Panc1 (cell line): Measurements from ENCODE around the gene CNGA3. TPM values are rescaled to one million over a fixed set of nuclear protein-coding genes. Genes with fewer than 3 reads are reported as not detected.

Experiments used
- ATAC-seq: fragments of 200-7000 bp; cut with Tn5 transposase; 2 replicates; pipeline ENCODE4 v1.9.1; 2020; ENCODE audit warnings: mild to moderate bottlenecking, moderate library complexity
- BruUV-seq: library from RNA; stranded (reverse); fragments of 400-500 nt; replicated peaks from 2 replicates; lab custom pipeline; 2021; lab: Mats Ljungman, UMichigan
- CTCF ChIA-PET: fragments of 300-600 bp; sonication (Branson Sonifier 250); formaldehyde crosslinking; loops from one replicate; lab custom pipeline; 2022; ENCODE audit warnings: antibody characterized with exemption; lab: Charles Lee
- POLR2A ChIA-PET: fragments of 300-600 bp; sonication (Branson Sonifier 250); formaldehyde crosslinking; loops from one replicate; lab custom pipeline; 2022; ENCODE audit warnings: antibody characterized with exemption; lab: Charles Lee
- DNase-seq: peaks from one replicate; pipeline ENCODE4 v3.0.0-alpha.2; 2010; ENCODE audit warnings: low read depth, low spot score
- H3K27ac ChIP-seq: 2 replicates; pipeline ENCODE4 v1.5.1; 2011; ENCODE audit warnings: mild to moderate bottlenecking, low read length, inconsistent platforms
- H3K27me3 ChIP-seq: fragments of 200-500 bp; sonication (Bioruptor generic); 2 replicates; pipeline ENCODE4 v1.6.0; 2014; ENCODE audit warnings: low read length, inconsistent platforms; ENCODE audit not compliant: control insufficient read depth, insufficient read depth
- H3K36me3 ChIP-seq: fragments of 200-500 bp; sonication (Bioruptor generic); 2 replicates; pipeline ENCODE4 v1.5.1; 2014; ENCODE audit warnings: inconsistent platforms, mild to moderate bottlenecking, low read length, moderate library complexity; ENCODE audit not compliant: control insufficient read depth, insufficient read depth
- H3K4me1 ChIP-seq: 2 replicates; pipeline ENCODE4 v1.5.1; 2011; ENCODE audit warnings: inconsistent platforms, mild to moderate bottlenecking, low read length, moderate library complexity; ENCODE audit not compliant: control insufficient read depth, insufficient read depth
- H3K4me3 ChIP-seq, 2 experiments: 2 replicates each; pipeline ENCODE4 v1.5.1; 2011 to 2012; ENCODE audit warnings: low read depth in 2 of 2, low read length in 2 of 2, mild to moderate bottlenecking in 2 of 2, inconsistent platforms in 1 of 2, moderate library complexity in 1 of 2
- H3K9me3 ChIP-seq: fragments of 200-500 bp; sonication (Bioruptor generic); 2 replicates; pipeline ENCODE4 v1.5.1; 2014; ENCODE audit warnings: low read depth, mild to moderate bottlenecking, inconsistent platforms, low read length, moderate library complexity; ENCODE audit not compliant: control insufficient read depth, insufficient read depth
- POLR2AphosphoS5 ChIP-seq: IDR thresholded peaks from 2 replicates; pipeline ENCODE4 v1.6.1; 2012; ENCODE audit warnings: mild to moderate bottlenecking, low read depth, low read length, moderate library complexity
- SIN3A ChIP-seq: IDR thresholded peaks from 2 replicates; pipeline ENCODE4 v1.6.1; 2012; ENCODE audit warnings: low read depth, mild to moderate bottlenecking, low read length, moderate library complexity, borderline replicate concordance; ENCODE audit not compliant: insufficient read depth
- TCF7L2 ChIP-seq: IDR thresholded peaks from 2 replicates; pipeline ENCODE4 v1.6.1; 2011; ENCODE audit warnings: mild to moderate bottlenecking, low read depth, low read length, inconsistent platforms
- in situ Hi-C: cut with HindIII; loops from 2 replicates; pipeline ENCODE4 v1.10.0; 2016; ENCODE audit warnings: low sequenced_read_pairs, low pct_unique_long_range_greater_than_20kb
- intact Hi-C: fragments of 100-400 bp; cut with micrococcal nuclease; formaldehyde crosslinking; loops from one replicate; pipeline ENCODE4 v1.10.0; 2022; ENCODE audit not compliant: unreplicated experiment
- total RNA-seq: library from RNA; stranded (reverse); gene quantifications from one replicate; pipeline ENCODE4 v1.2.1, GENCODE V29; 2021; ENCODE audit not compliant: unreplicated experiment
- TF ChIP-seq, protein P1 (sequence below), 2 experiments: IDR thresholded peaks; 2 replicates each; pipeline ENCODE4 v1.6.1; 2011 to 2012; ENCODE audit warnings: low read depth in 2 of 2, control low read depth in 1 of 2, low read length in 1 of 2, mild to moderate bottlenecking in 1 of 2, moderate library complexity in 1 of 2; ENCODE audit not compliant: insufficient read depth in 1 of 2
- TF ChIP-seq, protein P2 (sequence below): fragments of 450-650 bp; IDR thresholded peaks from 2 replicates; pipeline ENCODE4 v1.5.1; 2017; ENCODE audit warnings: mild to moderate bottlenecking

The CNGA3 gene
- total RNA-seq, 1 experiment from 2014 or later: not detected

GRCh38 chr2:98309580-98309979, 36.7 kb upstream of the CNGA3 start:
- ChIA-PET POLR2A (no interaction called here), CTCF (no interaction called here)
- Histone ChIP-seq H3K27ac (no peak overlapping the region), H3K9me3 (no peaks in the 10 kb centered on the region), H3K4me3 (no peak overlapping the region), H3K36me3 (no peaks in the 10 kb centered on the region), H3K4me1 (no peaks in the 10 kb centered on the region), H3K27me3 (peaks cover 24% of the 10 kb centered on the region)
- ATAC-seq (no peak), DNase-seq (no peak)
- intact Hi-C loops: no loop called here
- in situ Hi-C loops: no loop called here
- BruUV-seq: no TSS peak
- TF ChIP-seq SIN3A (no peak), TCF7L2 (no peak), POLR2AphosphoS5 (no peak)
- TF ChIP-seq, protein P1, sequence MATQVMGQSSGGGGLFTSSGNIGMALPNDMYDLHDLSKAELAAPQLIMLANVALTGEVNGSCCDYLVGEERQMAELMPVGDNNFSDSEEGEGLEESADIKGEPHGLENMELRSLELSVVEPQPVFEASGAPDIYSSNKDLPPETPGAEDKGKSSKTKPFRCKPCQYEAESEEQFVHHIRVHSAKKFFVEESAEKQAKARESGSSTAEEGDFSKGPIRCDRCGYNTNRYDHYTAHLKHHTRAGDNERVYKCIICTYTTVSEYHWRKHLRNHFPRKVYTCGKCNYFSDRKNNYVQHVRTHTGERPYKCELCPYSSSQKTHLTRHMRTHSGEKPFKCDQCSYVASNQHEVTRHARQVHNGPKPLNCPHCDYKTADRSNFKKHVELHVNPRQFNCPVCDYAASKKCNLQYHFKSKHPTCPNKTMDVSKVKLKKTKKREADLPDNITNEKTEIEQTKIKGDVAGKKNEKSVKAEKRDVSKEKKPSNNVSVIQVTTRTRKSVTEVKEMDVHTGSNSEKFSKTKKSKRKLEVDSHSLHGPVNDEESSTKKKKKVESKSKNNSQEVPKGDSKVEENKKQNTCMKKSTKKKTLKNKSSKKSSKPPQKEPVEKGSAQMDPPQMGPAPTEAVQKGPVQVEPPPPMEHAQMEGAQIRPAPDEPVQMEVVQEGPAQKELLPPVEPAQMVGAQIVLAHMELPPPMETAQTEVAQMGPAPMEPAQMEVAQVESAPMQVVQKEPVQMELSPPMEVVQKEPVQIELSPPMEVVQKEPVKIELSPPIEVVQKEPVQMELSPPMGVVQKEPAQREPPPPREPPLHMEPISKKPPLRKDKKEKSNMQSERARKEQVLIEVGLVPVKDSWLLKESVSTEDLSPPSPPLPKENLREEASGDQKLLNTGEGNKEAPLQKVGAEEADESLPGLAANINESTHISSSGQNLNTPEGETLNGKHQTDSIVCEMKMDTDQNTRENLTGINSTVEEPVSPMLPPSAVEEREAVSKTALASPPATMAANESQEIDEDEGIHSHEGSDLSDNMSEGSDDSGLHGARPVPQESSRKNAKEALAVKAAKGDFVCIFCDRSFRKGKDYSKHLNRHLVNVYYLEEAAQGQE (IDR thresholded peaks at IDR 0.05; ENCODE audit: insufficient read depth in 1 of 2, low read depth in 2 of 2, low read length in 1 of 2): no peak
- TF ChIP-seq, protein P2, sequence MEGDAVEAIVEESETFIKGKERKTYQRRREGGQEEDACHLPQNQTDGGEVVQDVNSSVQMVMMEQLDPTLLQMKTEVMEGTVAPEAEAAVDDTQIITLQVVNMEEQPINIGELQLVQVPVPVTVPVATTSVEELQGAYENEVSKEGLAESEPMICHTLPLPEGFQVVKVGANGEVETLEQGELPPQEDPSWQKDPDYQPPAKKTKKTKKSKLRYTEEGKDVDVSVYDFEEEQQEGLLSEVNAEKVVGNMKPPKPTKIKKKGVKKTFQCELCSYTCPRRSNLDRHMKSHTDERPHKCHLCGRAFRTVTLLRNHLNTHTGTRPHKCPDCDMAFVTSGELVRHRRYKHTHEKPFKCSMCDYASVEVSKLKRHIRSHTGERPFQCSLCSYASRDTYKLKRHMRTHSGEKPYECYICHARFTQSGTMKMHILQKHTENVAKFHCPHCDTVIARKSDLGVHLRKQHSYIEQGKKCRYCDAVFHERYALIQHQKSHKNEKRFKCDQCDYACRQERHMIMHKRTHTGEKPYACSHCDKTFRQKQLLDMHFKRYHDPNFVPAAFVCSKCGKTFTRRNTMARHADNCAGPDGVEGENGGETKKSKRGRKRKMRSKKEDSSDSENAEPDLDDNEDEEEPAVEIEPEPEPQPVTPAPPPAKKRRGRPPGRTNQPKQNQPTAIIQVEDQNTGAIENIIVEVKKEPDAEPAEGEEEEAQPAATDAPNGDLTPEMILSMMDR: no peak

DNA sequence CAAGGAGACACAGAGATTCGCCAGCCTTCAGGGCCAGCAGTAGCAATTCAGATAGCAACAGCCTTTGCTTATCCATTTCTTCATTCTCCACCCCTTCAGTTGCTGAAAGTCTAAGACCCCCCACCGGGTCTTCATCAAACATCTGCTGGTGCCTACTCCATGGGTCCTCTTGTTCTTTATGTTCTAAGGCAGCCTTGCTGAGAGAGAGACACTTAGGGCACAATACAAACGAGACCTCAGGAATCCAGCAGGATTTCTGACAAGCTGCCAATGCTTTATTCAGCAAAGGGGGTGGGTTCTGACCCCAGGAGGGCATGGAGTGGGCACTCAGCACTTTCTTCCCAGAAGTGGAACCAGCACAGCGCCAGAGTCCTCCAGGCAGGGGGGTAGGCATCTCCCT, 36.2 kb upstream of the CNGA3 start:
- Histone ChIP-seq H3K27ac (no peak overlapping the region), H3K9me3 (no peaks in the 10 kb centered on the region), H3K4me1 (no peaks in the 10 kb centered on the region), H3K36me3 (no peaks in the 10 kb centered on the region), H3K27me3 (peaks cover 24% of the 10 kb centered on the region), H3K4me3 (no peak overlapping the region)
- no TSS peak for BruUV-seq
- no peak for DNase-seq
- TF ChIP-seq TCF7L2 (no peak), SIN3A (no peak), POLR2AphosphoS5 (no peak)
- TF ChIP-seq, protein P2: no peak
- TF ChIP-seq, protein P1 (IDR thresholded peaks at IDR 0.05; ENCODE audit: insufficient read depth in 1 of 2, low read depth in 2 of 2, low read length in 1 of 2): no peak
- in situ Hi-C loops (no loop called here), intact Hi-C loops (no loop called here)
- ATAC-seq: no peak
- ChIA-PET CTCF (no interaction called here), POLR2A (no interaction called here)
